Measurements from ENCODE around the gene KXD1. TPM values are rescaled to one million over a fixed set of nuclear protein-coding genes. Genes with fewer than 3 reads are reported as not detected.

Gene KXD1
- polyA plus RNA-seq, 2 of the 4 experiments (the other 2 are of a cell fraction): 62.8 to 83.9 TPM

GRCh38 chr19:18543814-18544475, 13.7 kb upstream of the KXD1 start:
- ChIA-PET CTCF (interaction anchor here (0.5 to 1.9 kb wide), 8 partner anchors 10 to 328 kb away, joined by 3 to 7 read pairs (median 4); partner anchors contain the start of gene REX1BD), POLR2A (interaction anchor here (0.6 to 1.9 kb wide), 3 partner anchors 13 to 24 kb away, joined by 5 to 12 read pairs (median 7); partner anchors contain the start of gene KXD1)
- H3K4me1 ChIP-seq: peaks cover 11% of the 10 kb centered on the region; the same call in 1 of the 3 replicates
- peak overlapping the region; percentile 97 to 100 for H3K27ac ChIP-seq
- H3K9me3 ChIP-seq: no peaks in the 10 kb centered on the region
- DNase-seq (ENCODE audit: low read depth in 1 of 2, low spot score in 1 of 2) (peak; percentile 66 to 79), FAIRE-seq (no peak), ATAC-seq (peak; percentile 87 to 89)
- WGBS (ENCODE audit: missing lambda C conversion rate): 4% methylated on average over 8 of the region's 12 CpGs
- H3K4me2 ChIP-seq: peak overlapping the region; percentile 96
- H3K4me3 ChIP-seq: peak overlapping the region; percentile 81
- TF ChIP-seq RAD21 (conservative IDR thresholded peaks at IDR 0.05 in 1 of 2, IDR thresholded peaks at IDR 0.05 in 1 of 2): peak; percentile 36 to 48; a peak in 4 of 5 replicates
- no peak for TF ChIP-seq EHF (CRISPR knock-in tag; IDR thresholded peaks at IDR 0.05)

GRCh38 chr19:18551631-18552030, 6.0 kb upstream of the KXD1 start:
- Histone ChIP-seq H3K27ac (no peak overlapping the region), H3K4me1 (no peaks in the 10 kb centered on the region), H3K4me3 (no peak overlapping the region), H3K9me3 (no peaks in the 10 kb centered on the region), H3K4me2 (no peak overlapping the region)
- no peak for ATAC-seq
- TF ChIP-seq JUNB (IDR thresholded peaks at IDR 0.05) (no peak), ZC3H11A (IDR thresholded peaks at IDR 0.05) (no peak), ELK1 (IDR thresholded peaks at IDR 0.05; ENCODE audit: low read depth, low read length) (no peak), HOXA7 (CRISPR knock-in tag; IDR thresholded peaks at IDR 0.05) (no peak), ATOH8 (CRISPR knock-in tag; IDR thresholded peaks at IDR 0.05; ENCODE audit: low read depth) (no peak), MYC (IDR thresholded peaks at IDR 0.05; ENCODE audit: borderline replicate concordance, low read length) (no peak), KDM5A (IDR thresholded peaks at IDR 0.05) (no peak), NPAS2 (CRISPR knock-in tag; IDR thresholded peaks at IDR 0.05; ENCODE audit: borderline replicate concordance) (no peak), CBX8 (IDR thresholded peaks at IDR 0.05) (no peak), HOXB5 (CRISPR knock-in tag; IDR thresholded peaks at IDR 0.05) (no peak), RCOR1 (IDR thresholded peaks at IDR 0.05; ENCODE audit: low read depth, low read length) (no peak)
- ChIA-PET POLR2A (no interaction called here), CTCF (interaction anchor here (0.6 kb wide), 1 partner anchor 212 kb away, joined by 3 read pairs; no protein-coding TSS in a partner anchor)
- no peak for FAIRE-seq
- WGBS (ENCODE audit: missing lambda C conversion rate): 55% methylated on average over 6 of the region's 6 CpGs
- DNase-seq (ENCODE audit: low read depth in 1 of 2, low spot score in 1 of 2): no peak

GRCh38 chr19:18558202-18558555, 509 bp downstream of the KXD1 start:
- POLR2A ChIA-PET: interaction anchor here (0.9 to 1.4 kb wide), 4 partner anchors 13 to 80 kb away, joined by 3 to 13 read pairs (median 4); partner anchors contain the start of gene UBA52
- Histone ChIP-seq H3K4me2 (peak overlapping the region; percentile 88), H3K4me1 (peaks cover 11% of the 10 kb centered on the region; the same call in 2 of the 3 replicates), H3K9me3 (no peaks in the 10 kb centered on the region), H3K27ac (peak overlapping the region; percentile 84 to 96), H3K4me3 (peak overlapping the region; percentile 81)
- FAIRE-seq (no peak), DNase-seq (ENCODE audit: low read depth in 1 of 2, low spot score in 1 of 2) (no peak), ATAC-seq (peak in 1 of 2 experiments; percentile 20; a peak in 2 of 6 replicates)
- CTCF ChIA-PET: interaction anchor here (0.8 to 1.5 kb wide), 3 partner anchors 31 to 107 kb away, joined by 3 to 5 read pairs (median 5); partner anchors contain the start of gene REX1BD
- WGBS (ENCODE audit: missing lambda C conversion rate): under 1% methylated on average over 11 of the region's 11 CpGs
- TF ChIP-seq JUNB (IDR thresholded peaks at IDR 0.05) (no peak), HEYL (CRISPR knock-in tag; IDR thresholded peaks at IDR 0.05) (no peak), RFX5 (IDR thresholded peaks at IDR 0.05) (no peak), EP300 (IDR thresholded peaks at IDR 0.05) (no peak), MYC (IDR thresholded peaks at IDR 0.05; ENCODE audit: borderline replicate concordance, low read length) (no peak), HDAC2 (IDR thresholded peaks at IDR 0.05) (no peak), CHD2 (IDR thresholded peaks at IDR 0.05; ENCODE audit: low read length, partially characterized antibody) (no peak), SREBF2 (IDR thresholded peaks at IDR 0.05) (no peak), HMGXB4 (CRISPR knock-in tag; IDR thresholded peaks at IDR 0.05; ENCODE audit: borderline replicate concordance) (no peak), FOSL2 (IDR thresholded peaks at IDR 0.05) (no peak), FOSL2 (CRISPR knock-in tag; IDR thresholded peaks at IDR 0.05) (no peak), FOSB (CRISPR knock-in tag; IDR thresholded peaks at IDR 0.05) (no peak), BCL3 (IDR thresholded peaks at IDR 0.05) (0 out of 3 replicates have a peak, but pooled peaks have one; percentile 5), PHF8 (IDR thresholded peaks at IDR 0.05; ENCODE audit: borderline replicate concordance, low read depth) (peak; percentile 8; the same call in 1 of the 2 replicates), BHLHE40 (IDR thresholded peaks at IDR 0.05; ENCODE audit: low read depth, low read length) (no peak), TP53 (CRISPR knock-in tag; IDR thresholded peaks at IDR 0.05) (no peak), KDM5A (IDR thresholded peaks at IDR 0.05) (no peak), RAD21 (conservative IDR thresholded peaks at IDR 0.05 in 1 of 2, IDR thresholded peaks at IDR 0.05 in 1 of 2) (no peak)
